ENCODE data around the gene GINS2. TPM values are rescaled to one million over a fixed set of nuclear protein-coding genes. Genes with fewer than 3 reads are reported as not detected.

Gene GINS2
- total RNA-seq, 1 experiment from 2014 or later = 53.3 TPM

DNA sequence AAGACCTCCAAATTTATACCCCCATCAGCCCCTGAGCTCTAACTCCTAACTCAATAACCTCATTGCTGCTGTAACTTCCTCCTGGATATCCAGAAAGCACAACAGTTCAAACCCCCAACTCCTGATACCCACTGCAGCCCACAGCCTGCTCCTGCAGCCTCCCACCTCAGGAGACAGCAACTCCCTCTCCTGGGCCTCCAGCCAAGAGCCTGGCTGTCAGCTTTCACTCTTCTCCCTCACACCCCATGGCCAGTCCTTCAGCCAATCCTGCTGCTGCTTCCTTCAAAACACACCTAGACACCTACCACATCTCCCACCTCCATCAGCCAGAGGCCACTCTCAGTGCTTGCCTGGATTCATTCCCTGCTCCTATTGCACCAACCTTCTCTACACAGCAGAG lies 5.4 kb downstream of the GINS2 start:
- RAD21 ChIA-PET (ENCODE audit: low non-redundant PET in 1 of 2, low total read pairs in 2 of 2, uncharacterized antibody in 2 of 2, unreplicated experiment in 2 of 2) = no interaction called here
- Histone ChIP-seq H2AFZ (ENCODE audit: low read depth, low read length, poor library complexity, severe bottlenecking) (no peak overlapping the region), H4K20me1 (ENCODE audit: insufficient read depth) (no peaks in the 10 kb centered on the region; the same call in 1 of the 2 replicates), H3K9ac (ENCODE audit: low read length) (no peak overlapping the region), H3K4me1 (ENCODE audit: control insufficient read depth in 1 of 2, insufficient read depth in 2 of 2, low read length in 2 of 2) (peaks cover 7 to 13% of the 10 kb centered on the region in 2 experiments; a peak in 3 of 4 replicates), H3K27ac (ENCODE audit: low read depth, low read length) (no peak overlapping the region), H3K27me3 (ENCODE audit: insufficient read depth, low read length) (no peaks in the 10 kb centered on the region), H3K4me2 (ENCODE audit: low read length) (no peak overlapping the region), H3K36me3 (ENCODE audit: control insufficient read depth in 1 of 2, insufficient read depth in 2 of 2, low read length in 2 of 2) (peaks cover 26 to 40% of the 10 kb centered on the region in 2 experiments), H3K4me3 (replicated peaks in 1 of 2; ENCODE audit: low read depth in 1 of 2, low read length in 2 of 2) (no peak overlapping the region), H3K9me2 (ENCODE audit: insufficient read depth) (no peaks in the 10 kb centered on the region), H3K9me3 (ENCODE audit: control insufficient read depth in 1 of 2, insufficient read depth in 1 of 2, low read depth in 1 of 2, low read length in 2 of 2) (no peaks in the 10 kb centered on the region), H3K79me2 (ENCODE audit: insufficient read depth, low read length) (peaks cover 58% of the 10 kb centered on the region)
- POLR2A ChIA-PET = interaction anchor here (0.8 kb wide), 1 partner anchor 8 kb away, joined by 3 read pairs; no protein-coding TSS in a partner anchor
- TF ChIP-seq FOSL1 (IDR thresholded peaks at IDR 0.05; ENCODE audit: low read depth) (no peak), YY1 (IDR thresholded peaks at IDR 0.05; ENCODE audit: extremely low read depth, insufficient replicate concordance, low read depth, low read length) (no peak), SRF (IDR thresholded peaks at IDR 0.05; ENCODE audit: low read depth) (no peak), ZFX (IDR thresholded peaks at IDR 0.05) (no peak), EGR1 (IDR thresholded peaks at IDR 0.05; ENCODE audit: low read depth) (no peak), EZH2phosphoT487 (IDR thresholded peaks at IDR 0.05; ENCODE audit: borderline replicate concordance) (no peak), RAD21 (IDR thresholded peaks at IDR 0.05; ENCODE audit: low read depth) (no peak)
- TF ChIP-seq, protein P1, sequence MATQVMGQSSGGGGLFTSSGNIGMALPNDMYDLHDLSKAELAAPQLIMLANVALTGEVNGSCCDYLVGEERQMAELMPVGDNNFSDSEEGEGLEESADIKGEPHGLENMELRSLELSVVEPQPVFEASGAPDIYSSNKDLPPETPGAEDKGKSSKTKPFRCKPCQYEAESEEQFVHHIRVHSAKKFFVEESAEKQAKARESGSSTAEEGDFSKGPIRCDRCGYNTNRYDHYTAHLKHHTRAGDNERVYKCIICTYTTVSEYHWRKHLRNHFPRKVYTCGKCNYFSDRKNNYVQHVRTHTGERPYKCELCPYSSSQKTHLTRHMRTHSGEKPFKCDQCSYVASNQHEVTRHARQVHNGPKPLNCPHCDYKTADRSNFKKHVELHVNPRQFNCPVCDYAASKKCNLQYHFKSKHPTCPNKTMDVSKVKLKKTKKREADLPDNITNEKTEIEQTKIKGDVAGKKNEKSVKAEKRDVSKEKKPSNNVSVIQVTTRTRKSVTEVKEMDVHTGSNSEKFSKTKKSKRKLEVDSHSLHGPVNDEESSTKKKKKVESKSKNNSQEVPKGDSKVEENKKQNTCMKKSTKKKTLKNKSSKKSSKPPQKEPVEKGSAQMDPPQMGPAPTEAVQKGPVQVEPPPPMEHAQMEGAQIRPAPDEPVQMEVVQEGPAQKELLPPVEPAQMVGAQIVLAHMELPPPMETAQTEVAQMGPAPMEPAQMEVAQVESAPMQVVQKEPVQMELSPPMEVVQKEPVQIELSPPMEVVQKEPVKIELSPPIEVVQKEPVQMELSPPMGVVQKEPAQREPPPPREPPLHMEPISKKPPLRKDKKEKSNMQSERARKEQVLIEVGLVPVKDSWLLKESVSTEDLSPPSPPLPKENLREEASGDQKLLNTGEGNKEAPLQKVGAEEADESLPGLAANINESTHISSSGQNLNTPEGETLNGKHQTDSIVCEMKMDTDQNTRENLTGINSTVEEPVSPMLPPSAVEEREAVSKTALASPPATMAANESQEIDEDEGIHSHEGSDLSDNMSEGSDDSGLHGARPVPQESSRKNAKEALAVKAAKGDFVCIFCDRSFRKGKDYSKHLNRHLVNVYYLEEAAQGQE (IDR thresholded peaks at IDR 0.05; ENCODE audit: low read depth) = no peak
- TF ChIP-seq, protein P2, sequence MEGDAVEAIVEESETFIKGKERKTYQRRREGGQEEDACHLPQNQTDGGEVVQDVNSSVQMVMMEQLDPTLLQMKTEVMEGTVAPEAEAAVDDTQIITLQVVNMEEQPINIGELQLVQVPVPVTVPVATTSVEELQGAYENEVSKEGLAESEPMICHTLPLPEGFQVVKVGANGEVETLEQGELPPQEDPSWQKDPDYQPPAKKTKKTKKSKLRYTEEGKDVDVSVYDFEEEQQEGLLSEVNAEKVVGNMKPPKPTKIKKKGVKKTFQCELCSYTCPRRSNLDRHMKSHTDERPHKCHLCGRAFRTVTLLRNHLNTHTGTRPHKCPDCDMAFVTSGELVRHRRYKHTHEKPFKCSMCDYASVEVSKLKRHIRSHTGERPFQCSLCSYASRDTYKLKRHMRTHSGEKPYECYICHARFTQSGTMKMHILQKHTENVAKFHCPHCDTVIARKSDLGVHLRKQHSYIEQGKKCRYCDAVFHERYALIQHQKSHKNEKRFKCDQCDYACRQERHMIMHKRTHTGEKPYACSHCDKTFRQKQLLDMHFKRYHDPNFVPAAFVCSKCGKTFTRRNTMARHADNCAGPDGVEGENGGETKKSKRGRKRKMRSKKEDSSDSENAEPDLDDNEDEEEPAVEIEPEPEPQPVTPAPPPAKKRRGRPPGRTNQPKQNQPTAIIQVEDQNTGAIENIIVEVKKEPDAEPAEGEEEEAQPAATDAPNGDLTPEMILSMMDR (IDR thresholded peaks at IDR 0.05 in 2 of 3, conservative IDR thresholded peaks at IDR 0.05 in 1 of 3; ENCODE audit: borderline replicate concordance in 1 of 3, insufficient read depth in 1 of 3, low read depth in 2 of 3, low read length in 2 of 3) = no peak
- ATAC-seq = no peak
- no peak for DNase-seq (ENCODE audit: low read depth, low spot score)
- intact Hi-C loops (cut with micrococcal nuclease) = no loop called here
- no TSS peak for BruUV-seq (replicated peaks)
- CTCF ChIA-PET = no interaction called here
